ENCODE results near the gene CCDC81.

CCDC81 gene

GRCh38 chr11:86435711-86436110, 61.0 kb downstream of the CCDC81 start:
- no peak for TF ChIP-seq EZH2phosphoT487 (IDR thresholded peaks at IDR 0.05; ENCODE audit: low read depth)
- TF ChIP-seq CTCF (IDR thresholded peaks at IDR 0.05; ENCODE audit: low read depth, low read length), result no peak
- H3K79me2 ChIP-seq (ENCODE audit: low read length), result no peaks in the 10 kb centered on the region
- H3K9me3 ChIP-seq (ENCODE audit: insufficient read depth, low read length), result no peaks in the 10 kb centered on the region
- no peaks in the 10 kb centered on the region for H4K20me1 ChIP-seq (ENCODE audit: insufficient read depth, low read length)
- H3K4me2 ChIP-seq (ENCODE audit: low read length), result no peak overlapping the region
- no peaks in the 10 kb centered on the region for H3K4me1 ChIP-seq (ENCODE audit: low read length)
- no peaks in the 10 kb centered on the region for H3K36me3 ChIP-seq (replicated peaks; ENCODE audit: low read depth, low read length)
- H3K27ac ChIP-seq (ENCODE audit: low read length), result no peak overlapping the region
- no peaks in the 10 kb centered on the region for H3K27me3 ChIP-seq (ENCODE audit: low read depth, low read length)
- no peak overlapping the region for H3K9ac ChIP-seq (ENCODE audit: low read length)
- H3K4me3 ChIP-seq (ENCODE audit: low read length), result no peak overlapping the region
- H2AFZ ChIP-seq (ENCODE audit: low read depth, low read length), result no peak overlapping the region

GRCh38 chr11:86438685-86439084, 64.0 kb downstream of the CCDC81 start:
- Histone ChIP-seq H3K27ac (ENCODE audit: low read length) (no peak overlapping the region), H2AFZ (ENCODE audit: low read depth, low read length) (no peak overlapping the region), H4K20me1 (ENCODE audit: insufficient read depth, low read length) (no peaks in the 10 kb centered on the region), H3K27me3 (ENCODE audit: low read depth, low read length) (no peaks in the 10 kb centered on the region), H3K9me3 (ENCODE audit: insufficient read depth, low read length) (no peaks in the 10 kb centered on the region), H3K4me2 (ENCODE audit: low read length) (no peak overlapping the region), H3K9ac (ENCODE audit: low read length) (no peak overlapping the region), H3K36me3 (replicated peaks; ENCODE audit: low read depth, low read length) (no peaks in the 10 kb centered on the region), H3K4me1 (ENCODE audit: low read length) (no peaks in the 10 kb centered on the region), H3K4me3 (ENCODE audit: low read length) (no peak overlapping the region), H3K79me2 (ENCODE audit: low read length) (no peaks in the 10 kb centered on the region)
- TF ChIP-seq EZH2phosphoT487 (IDR thresholded peaks at IDR 0.05; ENCODE audit: low read depth), result no peak
- no peak for TF ChIP-seq CTCF (IDR thresholded peaks at IDR 0.05; ENCODE audit: low read depth, low read length)

DNA sequence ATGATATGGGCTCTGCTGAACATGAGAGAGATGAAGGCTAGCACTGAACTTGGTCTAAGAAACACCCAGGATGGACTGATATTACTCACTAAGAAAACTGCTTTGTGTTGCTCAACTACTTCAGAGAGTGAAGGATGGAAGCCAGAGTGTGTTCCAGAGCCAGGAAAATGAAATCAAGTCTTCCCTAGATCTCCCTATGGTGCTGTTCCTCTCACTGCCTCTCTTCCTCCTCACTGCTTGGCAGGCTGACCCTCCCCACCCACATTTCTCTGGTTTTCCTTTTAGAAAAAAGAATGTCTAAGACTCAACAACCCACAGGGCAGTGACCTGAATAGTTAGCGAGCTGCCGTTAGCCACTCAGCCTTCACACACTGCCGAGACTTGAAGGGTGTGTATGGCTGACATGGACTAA, 65.6 kb downstream of the CCDC81 start:
- Histone ChIP-seq H3K9me3 (ENCODE audit: insufficient read depth, low read length) (no peaks in the 10 kb centered on the region), H3K27me3 (ENCODE audit: low read depth, low read length) (no peaks in the 10 kb centered on the region), H3K27ac (ENCODE audit: low read length) (no peak overlapping the region), H3K79me2 (ENCODE audit: low read length) (no peaks in the 10 kb centered on the region), H2AFZ (ENCODE audit: low read depth, low read length) (no peak overlapping the region), H3K4me1 (ENCODE audit: low read length) (no peaks in the 10 kb centered on the region), H4K20me1 (ENCODE audit: insufficient read depth, low read length) (no peaks in the 10 kb centered on the region), H3K9ac (ENCODE audit: low read length) (no peak overlapping the region), H3K4me3 (ENCODE audit: low read length) (no peak overlapping the region), H3K4me2 (ENCODE audit: low read length) (no peak overlapping the region), H3K36me3 (replicated peaks; ENCODE audit: low read depth, low read length) (no peaks in the 10 kb centered on the region)
- TF ChIP-seq CTCF (IDR thresholded peaks at IDR 0.05; ENCODE audit: low read depth, low read length), result no peak
- no peak for TF ChIP-seq EZH2phosphoT487 (IDR thresholded peaks at IDR 0.05; ENCODE audit: low read depth)

GRCh38 chr11:86440843-86441242, 66.2 kb downstream of the CCDC81 start:
- no peak overlapping the region for H3K9ac ChIP-seq (ENCODE audit: low read length)
- no peaks in the 10 kb centered on the region for H3K4me1 ChIP-seq (ENCODE audit: low read length)
- H2AFZ ChIP-seq (ENCODE audit: low read depth, low read length), result no peak overlapping the region
- no peak overlapping the region for H3K4me2 ChIP-seq (ENCODE audit: low read length)
- no peak overlapping the region for H3K4me3 ChIP-seq (ENCODE audit: low read length)
- no peak overlapping the region for H3K27ac ChIP-seq (ENCODE audit: low read length)
- H3K27me3 ChIP-seq (ENCODE audit: low read depth, low read length), result no peaks in the 10 kb centered on the region
- H3K9me3 ChIP-seq (ENCODE audit: insufficient read depth, low read length), result no peaks in the 10 kb centered on the region
- H4K20me1 ChIP-seq (ENCODE audit: insufficient read depth, low read length), result no peaks in the 10 kb centered on the region
- no peaks in the 10 kb centered on the region for H3K79me2 ChIP-seq (ENCODE audit: low read length)
- H3K36me3 ChIP-seq (replicated peaks; ENCODE audit: low read depth, low read length), result no peaks in the 10 kb centered on the region
- no peak for TF ChIP-seq CTCF (IDR thresholded peaks at IDR 0.05; ENCODE audit: low read depth, low read length)
- TF ChIP-seq EZH2phosphoT487 (IDR thresholded peaks at IDR 0.05; ENCODE audit: low read depth), result no peak

Data from OCI-LY3 (cell line).